Pancreas (tissue), 10 donors: ENCODE data around the gene EMILIN1. TPM values are rescaled to one million over a fixed set of nuclear protein-coding genes. Genes with fewer than 3 reads are reported as not detected.
A peak's percentile ranks its signal among the peaks of the same experiment; 100 is the strongest.

ENCODE experiments used
- ATAC-seq, 4 donors: fragments of 200-7000 bp; cut with Tn5 transposase; one replicate each; pipeline versions ENCODE4 v1.8.0 to v1.9.1; 2020; ENCODE audit warnings: mild to moderate bottlenecking in 4 of 4, moderate library complexity in 4 of 4
- DNase-seq, 6 donors: peaks; one replicate each; pipeline ENCODE4 v3.0.0-alpha.2; 2020
- FAIRE-seq: peaks from 2 replicates; lab custom pipeline; 2012; peaks lifted over from hg19 to GRCh38; lab: Jason Lieb, UNC
- H3K27ac ChIP-seq, 4 donors: fragments of 200-600 bp; sonication (generic); 1 replicate in 3 of 4; 2 replicates in 1 of 4; pipeline versions ENCODE4 v1.5.0 to v1.8.0; 2020
- H3K27me3 ChIP-seq, 4 donors: fragments of 200-600 bp; one replicate each; pipeline ENCODE4 v1.8.0; 2021
- H3K36me3 ChIP-seq, 3 donors: fragments of 200-600 bp; sonication (generic) in 1 of 3; one replicate each; pipeline versions ENCODE4 v1.5.0 to v1.8.0; 2020 to 2021
- H3K4me1 ChIP-seq, 3 donors: fragments of 200-600 bp; one replicate each; pipeline ENCODE4 v1.8.0; 2021
- H3K4me3 ChIP-seq, 4 donors: fragments of 200-600 bp; sonication (generic) in 2 of 4; one replicate each; pipeline versions ENCODE4 v1.5.0 to v1.8.0; 2020 to 2021
- H3K9me3 ChIP-seq, 4 donors: fragments of 200-600 bp; one replicate each; pipeline ENCODE4 v1.8.0; 2021
- WGBS, 2 donors: extraction: QIAGEN DNeasy Blood & Tissue Kit; methylation state at CpG; one replicate each; pipeline ENCODE4 v1.1.7; 2013; 5-methylcytosine and 5-hydroxymethylcytosine counted together
- intact Hi-C, 3 donors: fragments of 100-400 bp; cut with DNase I; formaldehyde crosslinking; loops; one replicate each; pipeline versions ENCODE4 v1.11.1 to v1.14.2; 2022
- polyA plus RNA-seq, 2 donors: library from polyadenylated mRNA; stranded (reverse); fragments of 200-250 nt; gene quantifications; one replicate each; pipeline ENCODE4 v1.2.3, GENCODE V29; 2013
- total RNA-seq, 6 donors: library from RNA; stranded (reverse); fragmentation: NEBNext Ultra II Directional in 4 of 6; extraction: Animal tissue kit (Norgen Biotek cat#: 25700) in 4 of 6; gene quantifications; one replicate each; pipeline versions ENCODE4 v1.2.1 to v1.2.4, GENCODE V29; 2021 to 2023
- TF ChIP-seq, protein P1 (sequence below), 4 donors: fragments of 200-600 bp; sonication (generic) in 3 of 4; IDR thresholded peaks; one replicate each; pipeline versions ENCODE4 v1.5.0 to v1.8.0; 2021; ENCODE audit warnings: antibody characterized with exemption in 4 of 4
- donor health status: healthy with polysubstance abuse.
- donor health status: DM: no; HTN: no; CAD: no; lungs with moderate emphysema.
- donor health status: DM: no; HTN: no; CAD: no.
- donor health status: control.
- donor health status: control.
- donor health status: Bipolar disorder and iron deficiency.
- donor health status: DM: yes; HTN: yes; CAD: no.
- donor health status: DM: no; HTN: no; CAD: no.
- donor health status: DM: no; HTN: no; CAD: no.
- donor health status: DM: yes; HTN: yes; CAD: no.

Gene EMILIN1
- total and polyA plus RNA-seq, 8 donors: 2.6 to 47.1 (median 7.3) TPM

DNA sequence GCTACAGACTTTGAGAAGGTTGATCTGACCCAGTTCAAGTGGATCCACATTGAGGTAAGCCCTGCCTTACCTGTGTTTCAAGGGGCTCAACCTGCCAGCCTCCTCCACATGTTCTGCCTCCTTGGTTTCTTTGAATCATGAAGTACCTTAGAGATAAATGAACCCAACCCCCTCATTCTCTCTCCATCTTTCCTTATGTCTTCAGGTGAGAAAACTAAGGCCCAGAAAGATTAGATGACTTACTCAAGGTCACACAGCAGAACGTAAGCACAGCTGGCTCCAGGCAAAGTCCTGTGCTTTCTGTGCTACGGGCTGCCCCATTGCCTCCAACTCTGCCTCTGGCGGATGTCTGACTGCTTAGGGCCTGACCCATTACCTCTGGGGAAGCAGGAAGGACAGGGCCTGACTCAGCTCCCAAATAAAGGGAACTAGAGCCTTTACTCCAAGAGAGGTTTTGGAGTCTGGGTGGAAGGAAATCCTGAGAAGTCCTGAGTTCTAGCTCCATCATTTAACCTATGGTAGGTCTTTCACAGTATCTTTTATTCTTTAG is 18.4 kb downstream of the EMILIN1 start:
- intact Hi-C loops: loop anchor here in 1 of 3 donors (10.0 kb wide), 1 partner anchor 98 kb away; no protein-coding TSS in a partner anchor
- FAIRE-seq (no peak), ATAC-seq (peak in 2 of 4 donors; percentile 5 to 8), DNase-seq (no peak)
- H3K4me3 ChIP-seq: no peak overlapping the region
- H3K9me3 ChIP-seq: no peaks in the 10 kb centered on the region
- peaks cover 0 to 10% (median 8%) of the 10 kb centered on the region in 3 donors for H3K4me1 ChIP-seq
- TF ChIP-seq, protein P1, sequence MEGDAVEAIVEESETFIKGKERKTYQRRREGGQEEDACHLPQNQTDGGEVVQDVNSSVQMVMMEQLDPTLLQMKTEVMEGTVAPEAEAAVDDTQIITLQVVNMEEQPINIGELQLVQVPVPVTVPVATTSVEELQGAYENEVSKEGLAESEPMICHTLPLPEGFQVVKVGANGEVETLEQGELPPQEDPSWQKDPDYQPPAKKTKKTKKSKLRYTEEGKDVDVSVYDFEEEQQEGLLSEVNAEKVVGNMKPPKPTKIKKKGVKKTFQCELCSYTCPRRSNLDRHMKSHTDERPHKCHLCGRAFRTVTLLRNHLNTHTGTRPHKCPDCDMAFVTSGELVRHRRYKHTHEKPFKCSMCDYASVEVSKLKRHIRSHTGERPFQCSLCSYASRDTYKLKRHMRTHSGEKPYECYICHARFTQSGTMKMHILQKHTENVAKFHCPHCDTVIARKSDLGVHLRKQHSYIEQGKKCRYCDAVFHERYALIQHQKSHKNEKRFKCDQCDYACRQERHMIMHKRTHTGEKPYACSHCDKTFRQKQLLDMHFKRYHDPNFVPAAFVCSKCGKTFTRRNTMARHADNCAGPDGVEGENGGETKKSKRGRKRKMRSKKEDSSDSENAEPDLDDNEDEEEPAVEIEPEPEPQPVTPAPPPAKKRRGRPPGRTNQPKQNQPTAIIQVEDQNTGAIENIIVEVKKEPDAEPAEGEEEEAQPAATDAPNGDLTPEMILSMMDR (IDR thresholded peaks at IDR 0.05): no peak
- 48% methylated on average over 3 of the region's 3 CpGs for WGBS, 2 donors
- no peak overlapping the region for H3K27ac ChIP-seq
- H3K27me3 ChIP-seq: no peaks in the 10 kb centered on the region
- no peaks in the 10 kb centered on the region for H3K36me3 ChIP-seq

DNA sequence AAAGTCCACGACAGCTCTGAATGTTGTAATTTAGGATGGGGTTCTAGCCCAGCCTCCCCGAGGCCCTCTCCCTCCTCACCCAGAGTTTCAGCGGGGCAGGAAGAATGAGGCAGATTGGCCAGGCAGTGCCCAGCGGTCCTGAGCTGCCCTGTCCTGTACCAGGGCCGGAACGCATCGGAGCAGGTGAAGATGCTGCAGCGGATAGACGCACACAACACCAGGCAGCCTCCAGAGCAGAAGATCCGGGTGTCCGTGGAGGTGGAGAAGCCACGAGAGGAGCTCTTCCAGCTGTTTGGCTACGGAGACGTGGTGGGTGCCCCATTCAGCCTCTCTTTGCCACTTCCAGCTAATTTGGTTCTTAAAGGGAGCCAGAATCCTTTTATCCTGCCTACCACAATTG is 18.9 kb downstream of the EMILIN1 start:
- 88 to 96% methylated on average over 14 of the region's 14 CpGs for WGBS, 2 donors
- no peak for ATAC-seq
- intact Hi-C loops: loop anchor here in 1 of 3 donors (10.0 kb wide), 1 partner anchor 97 kb away; no protein-coding TSS in a partner anchor
- no peak for FAIRE-seq
- peaks cover 0 to 10% (median 8%) of the 10 kb centered on the region in 3 donors for H3K4me1 ChIP-seq
- TF ChIP-seq, protein P1 (IDR thresholded peaks at IDR 0.05): no peak
- H3K9me3 ChIP-seq: no peaks in the 10 kb centered on the region
- H3K4me3 ChIP-seq: no peak overlapping the region
- peak in 1 of 6 donors; percentile 53 for DNase-seq
- no peak overlapping the region for H3K27ac ChIP-seq
- H3K27me3 ChIP-seq: no peaks in the 10 kb centered on the region
- H3K36me3 ChIP-seq: no peaks in the 10 kb centered on the region

DNA sequence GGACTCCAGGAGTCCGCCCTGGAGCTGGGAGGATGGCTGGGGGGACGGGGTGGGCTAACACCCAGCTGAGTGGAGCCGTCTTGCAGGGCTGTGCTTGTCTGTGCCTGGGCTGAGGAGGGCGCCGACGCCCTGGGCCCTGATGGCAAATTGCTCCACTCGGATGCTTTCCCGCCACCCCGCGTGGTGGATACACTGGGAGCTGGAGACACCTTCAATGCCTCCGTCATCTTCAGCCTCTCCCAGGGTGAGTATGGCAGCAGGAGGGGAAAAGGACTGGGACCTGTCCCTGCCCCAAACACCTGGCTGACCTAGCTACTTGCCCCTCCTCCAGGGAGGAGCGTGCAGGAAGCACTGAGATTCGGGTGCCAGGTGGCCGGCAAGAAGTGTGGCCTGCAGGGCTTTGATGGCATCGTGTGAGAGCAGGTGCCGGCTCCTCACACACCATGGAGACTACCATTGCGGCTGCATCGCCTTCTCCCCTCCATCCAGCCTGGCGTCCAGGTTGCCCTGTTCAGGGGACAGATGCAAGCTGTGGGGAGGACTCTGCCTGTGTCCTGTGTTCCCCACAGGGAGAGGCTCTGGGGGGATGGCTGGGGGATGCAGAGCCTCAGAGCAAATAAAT is 21.0 kb downstream of the EMILIN1 start:
- Histone ChIP-seq H3K36me3 (no peaks in the 10 kb centered on the region), H3K27me3 (no peaks in the 10 kb centered on the region), H3K4me3 (no peak overlapping the region), H3K4me1 (peaks cover 0 to 10% (median 8%) of the 10 kb centered on the region in 3 donors), H3K9me3 (no peaks in the 10 kb centered on the region), H3K27ac (no peak overlapping the region)
- TF ChIP-seq, protein P1 (IDR thresholded peaks at IDR 0.05): no peak
- intact Hi-C loops: loop anchor here in 1 of 3 donors (2.0 to 10.0 kb wide), 2 partner anchors 95 to 179 kb away; no protein-coding TSS in a partner anchor
- peak in 1 of 6 donors; percentile 54 for DNase-seq
- no peak for ATAC-seq
- no peak for FAIRE-seq
- 89 to 92% methylated on average over 19 of the region's 19 CpGs for WGBS, 2 donors

DNA sequence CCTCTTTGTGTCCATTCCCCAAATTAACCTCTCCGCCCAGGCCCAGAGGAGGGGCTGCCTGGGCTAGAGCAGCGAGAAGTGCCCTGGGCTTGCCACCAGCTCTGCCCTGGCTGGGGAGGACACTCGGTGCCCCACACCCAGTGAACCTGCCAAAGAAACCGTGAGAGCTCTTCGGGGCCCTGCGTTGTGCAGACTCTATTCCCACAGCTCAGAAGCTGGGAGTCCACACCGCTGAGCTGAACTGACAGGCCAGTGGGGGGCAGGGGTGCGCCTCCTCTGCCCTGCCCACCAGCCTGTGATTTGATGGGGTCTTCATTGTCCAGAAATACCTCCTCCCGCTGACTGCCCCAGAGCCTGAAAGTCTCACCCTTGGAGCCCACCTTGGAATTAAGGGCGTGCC is 21.6 kb downstream of the EMILIN1 start:
- FAIRE-seq (no peak), ATAC-seq (no peak), DNase-seq (peak in 1 of 6 donors; percentile 58)
- intact Hi-C loops: loop anchor here in 1 of 3 donors (5.0 kb wide), 1 partner anchor 177 kb away; the partner anchor contains the start of gene DNAJC5G
- no peak overlapping the region for H3K27ac ChIP-seq
- H3K4me3 ChIP-seq: no peak overlapping the region
- TF ChIP-seq, protein P1 (IDR thresholded peaks at IDR 0.05): no peak
- H3K27me3 ChIP-seq: no peaks in the 10 kb centered on the region
- H3K4me1 ChIP-seq: peaks cover 0 to 10% (median 8%) of the 10 kb centered on the region in 3 donors
- H3K9me3 ChIP-seq: no peaks in the 10 kb centered on the region
- WGBS, 2 donors: 90% methylated on average over 10 of the region's 10 CpGs
- no peaks in the 10 kb centered on the region for H3K36me3 ChIP-seq
